Endothelial cell (in vitro differentiated cells): Measurements from ENCODE around the gene CACNA2D3. TPM values are rescaled to one million over a fixed set of nuclear protein-coding genes. Genes with fewer than 3 reads are reported as not detected.

Source experiments
- DNase-seq: peaks from one replicate; pipeline ENCODE4 v3.0.0; 2021; ENCODE audit warnings: low spot score
- H3K27ac Mint-ChIP-seq: one replicate; pipeline ENCODE4 v1.8.0; 2021; ENCODE audit warnings: mixed read lengths, inconsistent platforms; ENCODE audit not compliant: unreplicated experiment
- H3K27me3 Mint-ChIP-seq: one replicate; pipeline ENCODE4 v1.8.0; 2021; ENCODE audit warnings: mild to moderate bottlenecking, moderate library complexity, mixed read lengths, inconsistent platforms; ENCODE audit not compliant: unreplicated experiment
- H3K36me3 Mint-ChIP-seq: one replicate; pipeline ENCODE4 v1.8.0; 2021; ENCODE audit warnings: mild to moderate bottlenecking, low read depth, mixed read lengths, inconsistent platforms; ENCODE audit not compliant: unreplicated experiment
- H3K4me1 Mint-ChIP-seq: one replicate; pipeline ENCODE4 v1.8.0; 2021; ENCODE audit warnings: mild to moderate bottlenecking, mixed read lengths, inconsistent platforms; ENCODE audit not compliant: unreplicated experiment
- H3K4me3 Mint-ChIP-seq: one replicate; pipeline ENCODE4 v1.8.0; 2021; ENCODE audit warnings: mild to moderate bottlenecking, mixed read lengths, inconsistent platforms; ENCODE audit not compliant: unreplicated experiment
- H3K9me3 Mint-ChIP-seq: one replicate; pipeline ENCODE4 v1.8.0; 2021; ENCODE audit warnings: mixed read lengths, inconsistent platforms; ENCODE audit not compliant: unreplicated experiment
- CTCF ChIP-seq: fragments of 200-600 bp; sonication (generic); IDR thresholded peaks from one replicate; pipeline ENCODE4 v1.5.0; 2021; ENCODE audit warnings: antibody characterized with exemption; ENCODE audit not compliant: unreplicated experiment
- total RNA-seq: library from RNA; stranded (reverse); fragmentation: NEBNext Ultra II Directional; extraction: Animal tissue kit (Norgen Biotek cat#: 25700); gene quantifications from one replicate; pipeline ENCODE4 v1.2.1, GENCODE V29; 2021; ENCODE audit not compliant: unreplicated experiment

The CACNA2D3 gene
- total RNA-seq, 1 donor from 2014 or later, result 0.46 TPM

- Mint-ChIP-seq H3K27me3 (peaks cover 2% of the 10 kb centered on the region), H3K4me1 (no peaks in the 10 kb centered on the region), H3K36me3 (no peaks in the 10 kb centered on the region), H3K9me3 (no peaks in the 10 kb centered on the region), H3K27ac (no peak overlapping the region), H3K4me3 (no peak overlapping the region)
- DNase-seq, result no peak
- no peak for TF ChIP-seq CTCF
Measured at GRCh38 chr3:54845551-54845950, 723.2 kb downstream of the CACNA2D3 start.

DNA sequence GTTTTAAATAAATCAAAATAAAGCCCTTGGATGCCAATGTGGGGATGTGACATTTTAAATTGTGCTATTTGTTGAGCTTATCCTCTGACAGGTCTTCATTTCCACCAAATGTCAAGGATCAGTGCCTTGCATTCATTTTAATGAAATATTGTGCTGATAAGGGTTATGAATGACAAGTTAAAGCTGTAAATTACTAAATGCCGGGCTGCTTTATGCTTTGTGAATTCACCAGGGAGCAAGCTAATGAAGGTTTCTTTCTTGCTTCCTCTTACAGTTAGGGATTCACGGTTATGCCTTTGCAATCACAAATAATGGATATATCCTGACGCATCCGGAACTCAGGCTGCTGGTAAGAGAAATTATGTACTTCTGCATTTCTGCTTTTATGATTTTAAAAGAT is 723.8 kb downstream of the CACNA2D3 start:
- no peak for TF ChIP-seq CTCF
- Mint-ChIP-seq H3K4me1 (no peaks in the 10 kb centered on the region), H3K36me3 (no peaks in the 10 kb centered on the region), H3K27ac (no peak overlapping the region), H3K9me3 (no peaks in the 10 kb centered on the region), H3K4me3 (no peak overlapping the region), H3K27me3 (peaks cover 2% of the 10 kb centered on the region)
- DNase-seq, result no peak

DNA sequence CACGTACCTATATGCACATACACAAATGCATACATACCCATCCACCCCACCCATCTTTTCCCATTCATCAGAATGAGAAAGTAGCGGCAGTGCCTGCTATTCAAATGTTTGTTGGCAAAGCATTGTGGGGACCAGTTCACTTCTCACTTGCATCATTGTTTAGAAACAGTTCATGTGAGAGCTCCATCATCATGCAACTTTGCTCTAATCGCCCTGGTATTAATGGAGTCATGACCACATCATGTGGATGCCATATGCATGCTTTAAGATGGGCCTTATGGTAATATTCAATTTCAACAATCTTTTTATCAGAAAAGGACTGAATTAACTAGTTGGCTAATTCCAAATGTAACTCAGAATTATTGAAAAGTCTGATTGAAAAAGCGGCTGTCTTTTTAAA is 725.0 kb downstream of the CACNA2D3 start:
- peaks cover 2% of the 10 kb centered on the region for H3K27me3 Mint-ChIP-seq
- H3K36me3 Mint-ChIP-seq, result no peaks in the 10 kb centered on the region
- H3K9me3 Mint-ChIP-seq, result no peaks in the 10 kb centered on the region
- TF ChIP-seq CTCF, result no peak
- no peak overlapping the region for H3K4me3 Mint-ChIP-seq
- H3K27ac Mint-ChIP-seq, result no peak overlapping the region
- no peak for DNase-seq
- no peaks in the 10 kb centered on the region for H3K4me1 Mint-ChIP-seq

DNA sequence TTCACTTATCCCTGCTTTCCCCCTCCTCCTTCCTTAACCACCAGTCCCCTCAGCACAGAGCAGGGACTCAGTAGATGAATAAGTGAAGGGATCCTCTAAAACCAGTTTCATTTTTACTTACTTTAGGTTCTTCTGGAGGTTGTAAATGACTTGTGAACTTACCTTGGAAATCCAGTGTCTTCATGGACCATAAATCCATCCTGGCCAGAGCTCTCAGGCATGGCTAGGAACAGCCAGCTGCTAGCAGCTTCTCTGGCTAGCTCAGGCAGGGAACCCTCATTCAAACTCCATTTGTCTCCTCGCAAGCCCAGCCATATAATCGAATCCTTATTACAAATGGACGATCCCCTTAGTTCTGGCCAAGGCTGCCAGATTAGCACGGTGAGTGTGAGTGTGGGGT is 727.0 kb downstream of the CACNA2D3 start:
- no peaks in the 10 kb centered on the region for H3K36me3 Mint-ChIP-seq
- DNase-seq, result no peak
- H3K4me3 Mint-ChIP-seq, result no peak overlapping the region
- H3K9me3 Mint-ChIP-seq, result no peaks in the 10 kb centered on the region
- H3K27me3 Mint-ChIP-seq, result no peaks in the 10 kb centered on the region
- H3K27ac Mint-ChIP-seq, result no peak overlapping the region
- no peaks in the 10 kb centered on the region for H3K4me1 Mint-ChIP-seq
- no peak for TF ChIP-seq CTCF

DNA sequence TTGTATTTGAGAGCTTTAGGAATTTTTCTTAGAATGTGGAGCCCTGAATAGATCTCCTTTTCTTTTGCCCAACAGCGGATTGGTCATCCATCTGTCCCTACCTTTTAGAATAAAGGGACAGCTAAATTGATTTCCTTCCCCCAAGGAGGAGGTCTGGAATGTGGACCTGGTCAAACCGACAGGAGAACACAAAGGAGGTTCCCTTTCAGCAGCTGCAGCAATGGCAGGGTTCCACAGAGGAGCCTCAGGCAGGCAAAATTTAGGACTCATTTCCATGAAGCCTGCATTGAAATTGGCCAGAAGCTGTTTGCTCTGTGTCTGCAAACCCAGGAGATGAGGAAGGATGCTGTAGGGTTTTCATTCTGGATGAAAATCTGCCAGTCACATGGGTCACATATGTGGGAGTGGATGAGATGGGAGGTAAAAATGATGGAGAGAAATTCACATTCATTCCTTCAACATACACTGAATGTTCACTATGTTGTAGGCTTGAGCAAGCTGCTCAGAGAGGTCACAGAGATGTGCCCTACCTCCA is 728.2 kb downstream of the CACNA2D3 start:
- H3K27me3 Mint-ChIP-seq, result peaks cover 2% of the 10 kb centered on the region
- TF ChIP-seq CTCF, result no peak
- no peak overlapping the region for H3K27ac Mint-ChIP-seq
- no peak for DNase-seq
- H3K9me3 Mint-ChIP-seq, result no peaks in the 10 kb centered on the region
- H3K36me3 Mint-ChIP-seq, result no peaks in the 10 kb centered on the region
- H3K4me3 Mint-ChIP-seq, result no peak overlapping the region
- peaks cover 3% of the 10 kb centered on the region for H3K4me1 Mint-ChIP-seq
